Loucy (cell line): ENCODE measurements around the gene SLC35B4.
"Not testable (repeated sequence)": the region's sequence is repeated elsewhere in the genome, so short reads cannot be mapped to it uniquely, and the experiment has no call there.

Source experiments
- H2AFZ ChIP-seq: fragments of 200-600 bp; sonication (generic); 2 replicates; pipeline ENCODE4 v1.6.0; 2016; ENCODE audit warnings: antibody characterized with exemption, mild to moderate bottlenecking, low read length, moderate library complexity
- H3F3A ChIP-seq: fragments of 200-600 bp; 2 replicates; pipeline ENCODE4 v1.6.0; 2016; ENCODE audit warnings: antibody characterized with exemption, low read depth, mild to moderate bottlenecking
- H3K27me3 ChIP-seq: fragments of 200-600 bp; sonication (generic); 2 replicates; pipeline ENCODE4 v1.6.1; 2014; ENCODE audit warnings: low read length, mild to moderate bottlenecking; ENCODE audit not compliant: insufficient read depth, poor library complexity, severe bottlenecking
- H3K36me3 ChIP-seq: fragments of 200-600 bp; sonication (generic); 2 replicates; pipeline ENCODE4 v1.6.1; 2016; ENCODE audit warnings: low read length; ENCODE audit not compliant: insufficient read depth
- H3K4me1 ChIP-seq: fragments of 200-600 bp; sonication (generic); 2 replicates; pipeline ENCODE4 v1.5.1; 2014; ENCODE audit warnings: low read length, mild to moderate bottlenecking; ENCODE audit not compliant: insufficient read depth, poor library complexity, severe bottlenecking
- H3K4me2 ChIP-seq: fragments of 200-600 bp; sonication (generic); 2 replicates; pipeline ENCODE4 v1.6.0; 2014; ENCODE audit warnings: antibody characterized with exemption, low read length, low read depth, mild to moderate bottlenecking; ENCODE audit not compliant: poor library complexity, severe bottlenecking
- H3K4me3 ChIP-seq: fragments of 200-600 bp; sonication (generic); 2 replicates; pipeline ENCODE4 v1.5.1; 2014; ENCODE audit warnings: low read length, mild to moderate bottlenecking, mixed read lengths; ENCODE audit not compliant: poor library complexity, severe bottlenecking
- H3K79me2 ChIP-seq: fragments of 200-600 bp; sonication (generic); 2 replicates; pipeline ENCODE4 v1.6.1; 2014; ENCODE audit warnings: low read length; ENCODE audit not compliant: insufficient read depth
- H3K9ac ChIP-seq: fragments of 200-600 bp; sonication (generic); 2 replicates; pipeline ENCODE4 v1.6.0; 2014; ENCODE audit warnings: mild to moderate bottlenecking, low read depth, low read length, moderate library complexity; ENCODE audit not compliant: poor library complexity, severe bottlenecking
- H3K9me2 ChIP-seq: fragments of 200-600 bp; sonication (generic); replicated peaks from 2 replicates; pipeline ENCODE4 v1.6.1; 2016; ENCODE audit warnings: low read depth, low read length, mixed read lengths
- H3K9me3 ChIP-seq: fragments of 200-600 bp; sonication (generic); 2 replicates; pipeline ENCODE4 v1.6.1; 2014; ENCODE audit warnings: mild to moderate bottlenecking, antibody characterized with exemption, low read length, low read depth; ENCODE audit not compliant: insufficient read depth
- H4K20me1 ChIP-seq: fragments of 200-600 bp; sonication (generic); 2 replicates; pipeline ENCODE4 v1.6.0; 2014; ENCODE audit warnings: antibody characterized with exemption, low read length, mild to moderate bottlenecking; ENCODE audit not compliant: insufficient read depth, poor library complexity, severe bottlenecking
- CTCF ChIP-seq: fragments of 200-600 bp; sonication (generic); conservative IDR thresholded peaks from 2 replicates; pipeline ENCODE4 v1.5.1; 2014; ENCODE audit warnings: mild to moderate bottlenecking, antibody characterized with exemption, low read length
- EZH2phosphoT487 ChIP-seq: fragments of 200-600 bp; IDR thresholded peaks from 2 replicates; pipeline ENCODE4 v1.6.1; 2018; ENCODE audit warnings: antibody characterized with exemption, mild to moderate bottlenecking, moderate library complexity, borderline replicate concordance

Gene SLC35B4

GRCh38 chr7:134297489-134297888 lies 19.2 kb downstream of the SLC35B4 start:
- H3K4me1 ChIP-seq, result no peaks in the 10 kb centered on the region
- no peak overlapping the region for H2AFZ ChIP-seq
- no peak overlapping the region for H3K9ac ChIP-seq
- no peaks in the 10 kb centered on the region for H3K9me2 ChIP-seq
- no peaks in the 10 kb centered on the region for H3K27me3 ChIP-seq
- H4K20me1 ChIP-seq, result no peaks in the 10 kb centered on the region
- H3K9me3 ChIP-seq, result no peaks in the 10 kb centered on the region
- peaks cover 50% of the 10 kb centered on the region for H3K36me3 ChIP-seq
- no peaks in the 10 kb centered on the region for H3K79me2 ChIP-seq
- no peaks in the 10 kb centered on the region for H3F3A ChIP-seq
- no peak overlapping the region for H3K4me3 ChIP-seq
- H3K4me2 ChIP-seq, result no peak overlapping the region
- TF ChIP-seq CTCF (no peak), EZH2phosphoT487 (no peak)

GRCh38 chr7:134295982-134296381 lies 20.7 kb downstream of the SLC35B4 start:
- not testable (repeated sequence) for H2AFZ ChIP-seq, H3K9me3 ChIP-seq, H3K9ac ChIP-seq, H3K4me3 ChIP-seq, H3K4me2 ChIP-seq, H3K27me3 ChIP-seq, H4K20me1 ChIP-seq, H3K4me1 ChIP-seq, H3K79me2 ChIP-seq, H3K9me2 ChIP-seq, H3F3A ChIP-seq
- peaks cover 40% of the 10 kb centered on the region for H3K36me3 ChIP-seq

- no peak overlapping the region for H3K9ac ChIP-seq
- peaks cover 15% of the 10 kb centered on the region; the same call in 1 of the 2 replicates for H3K36me3 ChIP-seq
- no peak for TF ChIP-seq EZH2phosphoT487
- no peak for TF ChIP-seq CTCF
- no peaks in the 10 kb centered on the region for H4K20me1 ChIP-seq
- H3K9me2 ChIP-seq, result no peaks in the 10 kb centered on the region
- no peak overlapping the region for H2AFZ ChIP-seq
- H3K9me3 ChIP-seq, result no peaks in the 10 kb centered on the region
- no peaks in the 10 kb centered on the region for H3K79me2 ChIP-seq
- H3K4me3 ChIP-seq, result no peak overlapping the region
- no peaks in the 10 kb centered on the region for H3K4me1 ChIP-seq
- no peaks in the 10 kb centered on the region for H3K27me3 ChIP-seq
- no peak overlapping the region for H3K4me2 ChIP-seq
- H3F3A ChIP-seq, result no peaks in the 10 kb centered on the region
Observed at GRCh38 chr7:134293002-134293740, 23.6 kb downstream of the SLC35B4 start.

- H3K9me3 ChIP-seq, result no peaks in the 10 kb centered on the region
- no peaks in the 10 kb centered on the region for H3K79me2 ChIP-seq
- no peaks in the 10 kb centered on the region for H3K27me3 ChIP-seq
- H3K4me2 ChIP-seq, result no peak overlapping the region
- no peak overlapping the region for H3K4me3 ChIP-seq
- no peaks in the 10 kb centered on the region for H3K9me2 ChIP-seq
- no peaks in the 10 kb centered on the region for H4K20me1 ChIP-seq
- no peaks in the 10 kb centered on the region for H3F3A ChIP-seq
- H3K9ac ChIP-seq, result no peak overlapping the region
- peaks cover 12% of the 10 kb centered on the region; the same call in 1 of the 2 replicates for H3K36me3 ChIP-seq
- TF ChIP-seq EZH2phosphoT487 (no peak), CTCF (no peak)
- H3K4me1 ChIP-seq, result no peaks in the 10 kb centered on the region
- no peak overlapping the region for H2AFZ ChIP-seq
Observed at GRCh38 chr7:134290286-134290685, 26.4 kb downstream of the SLC35B4 start.
